CD4-positive, alpha-beta T cell (primary cell): ENCODE measurements around the gene TMEM59. TPM values are rescaled to one million over a fixed set of nuclear protein-coding genes. Genes with fewer than 3 reads are reported as not detected.

ENCODE experiments used
- ATAC-seq: fragments of 200-7000 bp; cut with Tn5 transposase; one replicate; pipeline ENCODE4 v1.10.0; 2022; ENCODE audit warnings: mild to moderate bottlenecking; ENCODE audit not compliant: poor library complexity
- CTCF ChIA-PET: fragments of 350-600 bp; sonication (Branson Sonifier 250); formaldehyde crosslinking; loops from one replicate; lab custom pipeline; 2021; ENCODE audit warnings: antibody characterized with exemption, inconsistent platforms; lab: Charles Lee
- POLR2A ChIA-PET: fragments of 350-600 bp; sonication (Branson Sonifier 250); formaldehyde crosslinking; loops from one replicate; lab custom pipeline; 2021; ENCODE audit warnings: antibody characterized with exemption, inconsistent platforms; lab: Charles Lee
- DNase-seq, 14 experiments: peaks; one replicate each; pipeline ENCODE4 v3.0.0-alpha.2; 2013 to 2020; ENCODE audit warnings: mixed read lengths in 2 of 14
- H3K27ac ChIP-seq, 2 donors: one replicate each; pipeline versions ENCODE4 v1.5.1 to v1.7.0; 2013; ENCODE audit warnings: low read length in 2 of 2, low read depth in 1 of 2, mild to moderate bottlenecking in 1 of 2
- H3K27me3 ChIP-seq, 2 experiments: 1 replicate in 1 of 2; 2 replicates in 1 of 2; pipeline versions ENCODE4 v1.6.1 to v1.7.0; 2013; ENCODE audit warnings: low read length in 2 of 2, control low read depth in 1 of 2, mild to moderate bottlenecking in 1 of 2, moderate library complexity in 1 of 2; ENCODE audit not compliant: insufficient read depth in 2 of 2, control insufficient read depth in 1 of 2
- H3K36me3 ChIP-seq: one replicate; pipeline ENCODE4 v1.6.1; 2013; ENCODE audit warnings: low read length, control low read depth; ENCODE audit not compliant: insufficient read depth
- H3K4me1 ChIP-seq: one replicate; pipeline ENCODE4 v1.6.1; 2013; ENCODE audit warnings: low read length, control low read depth; ENCODE audit not compliant: insufficient read depth
- H3K4me3 ChIP-seq: one replicate; pipeline ENCODE4 v1.5.1; 2013; ENCODE audit warnings: mild to moderate bottlenecking, low read length, moderate library complexity
- H3K9me3 ChIP-seq, 2 experiments: 1 replicate in 1 of 2; 2 replicates in 1 of 2; pipeline versions ENCODE4 v1.6.1 to v1.7.0; 2013; ENCODE audit warnings: low read length in 2 of 2, mild to moderate bottlenecking in 2 of 2, control low read depth in 1 of 2, moderate library complexity in 1 of 2; ENCODE audit not compliant: control insufficient read depth in 1 of 2, insufficient read depth in 1 of 2
- H3K27ac Mint-ChIP-seq: one replicate; pipeline ENCODE4 v1.8.0; 2020; ENCODE audit warnings: mixed read lengths
- H3K27me3 Mint-ChIP-seq: one replicate; pipeline ENCODE4 v1.8.0; 2021; ENCODE audit warnings: mixed read lengths
- H3K36me3 Mint-ChIP-seq: one replicate; pipeline ENCODE4 v1.8.0; 2021; ENCODE audit warnings: low read depth, mixed read lengths
- H3K4me1 Mint-ChIP-seq: one replicate; pipeline ENCODE4 v1.8.0; 2021; ENCODE audit warnings: low read depth, mixed read lengths
- H3K4me3 Mint-ChIP-seq: one replicate; pipeline ENCODE4 v1.8.0; 2020; ENCODE audit warnings: mild to moderate bottlenecking, mixed read lengths
- H3K9me3 Mint-ChIP-seq: one replicate; pipeline ENCODE4 v1.8.0; 2020; ENCODE audit warnings: mixed read lengths
- intact Hi-C, 2 experiments: fragments of 100-400 bp; cut with DNase I in 1 of 2; cut with micrococcal nuclease in 1 of 2; formaldehyde crosslinking; loops; one replicate each; pipeline versions ENCODE4 v1.15.1 to v1.9.0; 2023 to 2025; cut with DNase I, micrococcal nuclease
- total RNA-seq, 174 experiments: library from RNA in 2 of 174; stranded (reverse) in 2 of 174; gene quantifications; one replicate each; pipeline ENCODE4 v1.2.3 and lab custom pipeline; 2021 to 2026
- TF ChIP-seq, protein P1 (sequence below): fragments of 200-600 bp; IDR thresholded peaks from one replicate; pipeline ENCODE4 v1.8.0; 2022; ENCODE audit warnings: antibody characterized with exemption, mild to moderate bottlenecking

Gene TMEM59
- total RNA-seq, 2 experiments from 2014 or later, result 128 TPM

DNA sequence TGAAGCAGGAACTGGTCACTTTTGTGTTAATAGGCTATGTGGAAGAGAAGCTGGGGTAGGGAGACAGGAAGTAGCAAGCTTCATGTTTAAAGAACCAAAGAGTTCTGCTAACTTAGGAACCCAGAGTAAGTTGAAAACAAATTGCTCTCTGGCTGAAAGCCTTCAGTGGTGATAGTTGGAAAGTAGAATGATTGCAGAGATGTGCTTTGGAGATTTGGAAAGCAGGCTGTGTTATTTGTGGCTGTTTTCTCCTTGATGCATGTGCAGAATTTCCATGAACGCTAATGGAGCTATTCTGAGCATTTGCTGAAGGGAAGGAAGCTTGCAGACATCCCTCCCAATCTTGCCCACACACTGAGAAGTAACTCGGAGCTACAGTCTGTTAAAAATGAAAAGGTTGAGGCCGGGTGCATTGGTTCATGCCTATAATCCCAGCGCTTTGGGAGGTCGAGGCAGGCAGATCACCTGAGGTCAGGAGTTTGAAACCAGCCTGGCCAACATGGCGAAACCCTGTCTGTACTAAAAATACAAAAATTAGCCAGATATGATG, 46.1 kb upstream of the TMEM59 start:
- H3K9me3 Mint-ChIP-seq, result peaks cover 2% of the 10 kb centered on the region
- peaks cover 23% of the 10 kb centered on the region for H3K36me3 ChIP-seq
- H3K9me3 ChIP-seq, result no peaks in the 10 kb centered on the region
- no peaks in the 10 kb centered on the region for H3K27me3 ChIP-seq
- H3K36me3 Mint-ChIP-seq, result peaks cover 57% of the 10 kb centered on the region
- H3K27ac Mint-ChIP-seq, result no peak overlapping the region
- no peak overlapping the region for H3K4me3 ChIP-seq
- H3K27me3 Mint-ChIP-seq, result no peaks in the 10 kb centered on the region
- POLR2A ChIA-PET, result no interaction called here
- intact Hi-C loops, result no loop called here
- DNase-seq, result no peak
- H3K4me1 ChIP-seq, result no peaks in the 10 kb centered on the region
- CTCF ChIA-PET, result no interaction called here
- TF ChIP-seq, protein P1, sequence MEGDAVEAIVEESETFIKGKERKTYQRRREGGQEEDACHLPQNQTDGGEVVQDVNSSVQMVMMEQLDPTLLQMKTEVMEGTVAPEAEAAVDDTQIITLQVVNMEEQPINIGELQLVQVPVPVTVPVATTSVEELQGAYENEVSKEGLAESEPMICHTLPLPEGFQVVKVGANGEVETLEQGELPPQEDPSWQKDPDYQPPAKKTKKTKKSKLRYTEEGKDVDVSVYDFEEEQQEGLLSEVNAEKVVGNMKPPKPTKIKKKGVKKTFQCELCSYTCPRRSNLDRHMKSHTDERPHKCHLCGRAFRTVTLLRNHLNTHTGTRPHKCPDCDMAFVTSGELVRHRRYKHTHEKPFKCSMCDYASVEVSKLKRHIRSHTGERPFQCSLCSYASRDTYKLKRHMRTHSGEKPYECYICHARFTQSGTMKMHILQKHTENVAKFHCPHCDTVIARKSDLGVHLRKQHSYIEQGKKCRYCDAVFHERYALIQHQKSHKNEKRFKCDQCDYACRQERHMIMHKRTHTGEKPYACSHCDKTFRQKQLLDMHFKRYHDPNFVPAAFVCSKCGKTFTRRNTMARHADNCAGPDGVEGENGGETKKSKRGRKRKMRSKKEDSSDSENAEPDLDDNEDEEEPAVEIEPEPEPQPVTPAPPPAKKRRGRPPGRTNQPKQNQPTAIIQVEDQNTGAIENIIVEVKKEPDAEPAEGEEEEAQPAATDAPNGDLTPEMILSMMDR, result no peak
- no peak for ATAC-seq
- no peak overlapping the region for H3K4me3 Mint-ChIP-seq
- no peaks in the 10 kb centered on the region for H3K4me1 Mint-ChIP-seq
- H3K27ac ChIP-seq, result no peak overlapping the region

DNA sequence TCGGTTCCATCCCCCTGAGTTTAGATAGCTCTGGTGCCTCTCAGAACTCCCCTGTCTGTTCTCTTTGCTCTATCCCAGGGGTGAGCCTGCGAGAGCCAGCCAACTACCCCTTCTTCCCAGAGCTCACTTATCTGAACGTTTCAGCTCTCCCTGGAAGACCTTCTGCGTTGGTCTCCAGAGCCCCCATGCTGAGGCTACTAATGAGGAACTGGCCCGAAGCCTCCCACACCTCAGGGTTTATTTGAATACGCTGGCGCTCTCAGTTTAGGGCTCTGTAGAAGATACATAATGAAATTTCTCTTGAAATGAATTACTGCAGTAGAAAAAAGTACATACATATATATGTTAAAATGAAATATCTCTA, 43.9 kb upstream of the TMEM59 start:
- no peak overlapping the region for H3K27ac Mint-ChIP-seq
- H3K4me3 Mint-ChIP-seq, result no peak overlapping the region
- intact Hi-C loops, result no loop called here
- no peaks in the 10 kb centered on the region for H3K27me3 ChIP-seq
- POLR2A ChIA-PET, result no interaction called here
- no peak for ATAC-seq
- peaks cover 20% of the 10 kb centered on the region for H3K36me3 ChIP-seq
- H3K4me3 ChIP-seq, result no peak overlapping the region
- no peaks in the 10 kb centered on the region for H3K9me3 Mint-ChIP-seq
- H3K4me1 ChIP-seq, result no peaks in the 10 kb centered on the region
- CTCF ChIA-PET, result no interaction called here
- H3K27me3 Mint-ChIP-seq, result no peaks in the 10 kb centered on the region
- DNase-seq, result no peak
- no peak overlapping the region for H3K27ac ChIP-seq
- H3K4me1 Mint-ChIP-seq, result no peaks in the 10 kb centered on the region
- no peaks in the 10 kb centered on the region for H3K9me3 ChIP-seq
- peaks cover 63% of the 10 kb centered on the region for H3K36me3 Mint-ChIP-seq
- TF ChIP-seq, protein P1, result no peak

DNA sequence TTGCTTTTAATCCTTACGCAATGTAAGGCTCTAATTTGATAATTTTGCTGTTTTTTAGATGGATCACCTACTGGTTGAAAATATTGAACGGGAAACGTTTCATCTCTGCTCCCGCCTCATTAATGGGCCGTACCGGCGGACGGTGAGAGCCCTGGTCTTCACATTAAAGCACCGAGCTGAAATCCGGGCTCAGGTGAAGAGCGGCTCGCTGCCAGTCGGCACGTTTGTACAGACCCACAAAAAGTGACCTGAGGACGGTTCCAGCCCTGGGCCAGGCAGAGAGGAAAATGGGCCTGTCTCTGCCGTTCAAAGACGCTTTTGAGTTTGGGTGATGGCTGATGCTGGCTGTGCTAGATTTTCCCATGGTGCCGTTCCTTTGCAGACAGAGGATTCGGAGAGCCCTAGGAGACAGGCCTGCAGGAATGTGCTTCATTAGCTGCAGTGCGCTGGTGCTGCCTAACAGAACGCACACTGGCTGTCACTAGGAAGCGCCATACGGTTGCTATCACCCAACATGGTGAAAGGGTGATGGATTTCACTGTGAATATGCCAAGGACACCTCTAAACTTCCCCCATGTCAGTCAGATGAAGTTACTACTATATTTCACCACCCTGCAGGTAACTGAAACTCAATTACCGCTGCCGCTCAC, 43.3 kb upstream of the TMEM59 start:
- Histone ChIP-seq H3K36me3 (peaks cover 24% of the 10 kb centered on the region), H3K4me3 (no peak overlapping the region), H3K9me3 (no peaks in the 10 kb centered on the region), H3K27ac (no peak overlapping the region), H3K27me3 (no peaks in the 10 kb centered on the region), H3K4me1 (no peaks in the 10 kb centered on the region)
- ATAC-seq (no peak), DNase-seq (no peak)
- H3K9me3 Mint-ChIP-seq, result no peaks in the 10 kb centered on the region
- no peak overlapping the region for H3K27ac Mint-ChIP-seq
- intact Hi-C loops, result no loop called here
- ChIA-PET POLR2A (no interaction called here), CTCF (no interaction called here)
- H3K36me3 Mint-ChIP-seq, result peaks cover 66% of the 10 kb centered on the region
- TF ChIP-seq, protein P1, result no peak
- no peaks in the 10 kb centered on the region for H3K4me1 Mint-ChIP-seq
- H3K27me3 Mint-ChIP-seq, result no peaks in the 10 kb centered on the region
- H3K4me3 Mint-ChIP-seq, result no peak overlapping the region
